Measurements from ENCODE around the gene MTAP.

The MTAP gene

DNA sequence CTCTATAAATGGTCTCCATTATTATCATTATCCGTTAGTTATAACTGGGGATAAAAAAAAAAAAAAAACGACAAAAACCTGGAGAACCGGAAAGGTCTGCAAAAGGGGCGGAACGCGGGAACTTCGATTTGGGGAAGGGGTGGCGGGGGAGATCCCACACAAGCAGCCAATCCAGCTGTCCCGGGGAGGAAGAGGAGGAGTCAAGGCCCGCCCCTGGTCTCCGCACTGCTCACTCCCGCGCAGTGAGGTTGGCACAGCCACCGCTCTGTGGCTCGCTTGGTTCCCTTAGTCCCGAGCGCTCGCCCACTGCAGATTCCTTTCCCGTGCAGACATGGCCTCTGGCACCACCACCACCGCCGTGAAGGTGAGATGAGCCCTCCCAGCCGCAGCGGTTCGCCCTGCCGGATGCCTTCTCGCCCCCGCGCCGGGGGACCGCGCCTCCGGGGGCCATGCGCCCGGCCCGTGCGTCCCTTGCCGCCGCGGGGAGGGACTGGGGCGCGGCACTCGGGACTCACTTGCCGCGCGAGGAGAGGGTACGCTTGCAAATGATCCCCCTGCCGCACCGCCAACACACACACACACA lies at the start of gene MTAP:
Gene MTAP, plus strand, starts transcription at position 219 of the 583 bp plus-strand sequence. Its CDS starts 113 bp downstream, at position 332.
- DNase-seq = peak; percentile 69

DNA sequence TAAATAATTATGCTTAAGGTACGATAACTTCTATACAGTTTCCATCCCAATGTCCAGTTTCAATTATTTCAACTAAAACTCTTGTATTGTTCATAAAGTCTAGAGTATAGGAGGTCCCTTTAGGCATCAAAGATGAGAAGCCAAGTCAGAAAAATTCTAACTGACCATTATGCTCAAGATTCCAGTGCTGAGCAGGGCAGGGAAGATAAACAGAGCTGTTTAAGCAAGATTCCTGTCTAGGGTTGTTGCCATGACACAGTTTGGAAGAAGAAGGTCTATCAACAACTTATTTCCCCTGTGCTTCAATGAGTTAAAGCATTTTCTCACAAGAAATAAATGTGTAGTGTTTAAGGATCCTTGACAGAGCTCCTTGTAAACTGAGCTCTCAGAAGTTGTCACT lies 48.9 kb upstream of the MTAP start:
- DNase-seq = no peak

DNA sequence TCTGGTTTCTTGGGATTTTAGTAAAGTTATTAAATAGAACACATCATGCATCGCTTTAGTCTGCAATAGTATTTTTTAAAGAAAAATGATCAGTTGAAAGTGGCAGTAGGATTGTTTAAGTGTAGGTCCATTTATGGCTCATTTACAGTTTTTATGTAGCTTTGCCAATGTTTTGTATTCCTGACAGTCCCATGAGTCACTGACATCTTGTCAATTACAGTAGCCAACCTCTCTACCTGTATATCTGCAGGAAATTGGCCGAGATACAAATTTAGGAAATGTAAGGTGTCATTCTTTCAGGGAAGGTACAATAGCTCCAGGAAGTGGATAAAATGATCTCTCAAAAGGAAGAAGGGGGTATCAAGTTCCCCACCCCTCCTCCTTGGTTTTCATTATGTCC lies 47.7 kb upstream of the MTAP start:
- DNase-seq = no peak

DNA sequence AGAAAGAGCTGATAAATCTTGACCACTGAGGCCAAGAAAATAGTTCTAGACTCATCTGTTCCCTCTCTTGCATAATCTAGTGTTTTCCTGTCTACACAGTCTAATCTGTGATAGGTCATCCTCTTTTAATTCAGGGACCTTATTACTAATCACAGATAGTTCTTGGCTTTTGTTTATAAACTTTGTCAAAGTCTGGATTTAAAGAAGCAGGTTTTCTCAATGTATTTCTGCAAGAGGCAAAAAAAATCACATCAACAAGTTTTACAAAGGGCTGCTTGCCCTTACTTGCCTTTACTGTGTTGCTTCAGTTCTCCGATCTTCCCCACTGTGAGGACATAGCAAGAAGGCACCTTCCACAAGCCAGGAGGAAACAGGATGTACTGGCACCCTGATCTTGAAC lies 43.9 kb upstream of the MTAP start:
- no peak for DNase-seq

DNA sequence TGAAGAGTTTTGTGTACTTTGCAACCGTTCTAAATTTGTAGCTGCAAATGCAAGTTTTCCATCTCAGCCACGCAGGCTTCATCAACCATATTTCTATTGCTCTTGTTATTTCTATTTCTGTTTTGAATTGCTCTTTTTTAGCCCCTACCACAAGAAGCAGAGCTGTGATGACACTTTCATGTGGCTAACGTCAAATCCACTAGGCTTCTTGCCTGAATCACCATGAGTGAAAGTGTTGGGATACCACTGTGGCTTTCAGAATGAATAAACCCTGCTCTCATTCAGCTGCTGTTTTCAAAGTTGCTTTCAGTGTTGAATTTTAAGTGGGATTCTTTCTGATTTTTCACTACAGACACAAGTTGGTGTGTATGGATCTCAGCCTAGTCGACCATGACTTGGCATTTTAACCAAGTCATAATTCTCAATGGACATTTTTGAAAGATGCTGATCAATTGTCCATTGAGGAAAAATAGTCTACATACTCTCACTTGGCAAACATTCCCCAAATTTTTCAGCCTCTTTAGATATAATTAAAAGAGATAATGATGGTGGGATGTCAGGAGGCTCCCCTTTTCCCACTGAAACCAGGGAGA lies 41.0 kb upstream of the MTAP start:
- DNase-seq = no peak

GRCh38 chr9:21762064-21762463 lies 40.4 kb upstream of the MTAP start:
- DNase-seq = no peak

GRCh38 chr9:21764846-21765245 lies 37.6 kb upstream of the MTAP start:
- no peak for DNase-seq

GRCh38 chr9:21766096-21766495 lies 36.3 kb upstream of the MTAP start:
- no peak for DNase-seq

- no peak for DNase-seq
Measured at GRCh38 chr9:21770871-21771560, 31.4 kb upstream of the MTAP start.

GRCh38 chr9:21777701-21778100 lies 24.7 kb upstream of the MTAP start:
- peak; percentile 8 for DNase-seq

- DNase-seq = no peak
Measured at GRCh38 chr9:21778304-21778703, 24.1 kb upstream of the MTAP start.

DNA sequence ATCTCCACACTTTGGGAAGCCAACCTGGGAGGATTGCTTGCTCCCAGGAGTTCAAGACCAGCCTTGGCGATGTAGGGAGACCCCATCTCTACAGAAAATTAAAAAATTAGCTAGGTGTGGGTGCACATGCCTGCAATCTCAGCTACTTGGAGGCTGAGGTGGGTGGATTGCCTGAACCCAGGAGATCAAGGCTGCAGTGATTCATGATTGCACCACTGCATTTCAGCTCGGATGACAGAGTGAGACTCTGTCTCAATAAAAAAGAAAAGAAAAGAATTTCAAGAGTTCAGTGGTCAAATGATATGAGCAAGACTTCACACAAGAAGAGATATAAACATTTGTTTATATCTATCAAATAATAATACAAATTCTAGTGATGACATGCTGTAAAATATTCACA lies 23.0 kb upstream of the MTAP start:
- no peak for DNase-seq

DNA sequence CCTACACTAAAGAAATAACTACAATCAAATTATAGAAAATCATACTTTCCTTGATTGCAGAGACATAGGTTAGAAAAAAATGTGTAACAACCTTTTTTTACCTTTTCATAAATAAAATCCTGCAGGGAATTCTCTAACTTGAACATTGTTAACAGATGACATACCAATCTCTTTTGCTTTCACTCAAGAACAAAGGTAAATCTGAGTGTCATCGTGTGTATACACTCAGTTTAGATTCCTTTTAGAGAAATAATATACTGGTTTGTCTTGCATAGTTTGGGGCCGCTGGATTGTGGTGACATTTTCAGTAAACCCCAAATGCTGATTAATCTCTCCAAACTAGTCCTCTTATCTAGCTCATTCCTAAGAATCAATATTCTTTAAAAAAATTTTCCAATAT lies 20.8 kb upstream of the MTAP start:
- no peak for DNase-seq

- DNase-seq = no peak
Measured at GRCh38 chr9:21782205-21782604, 20.2 kb upstream of the MTAP start.

DNA sequence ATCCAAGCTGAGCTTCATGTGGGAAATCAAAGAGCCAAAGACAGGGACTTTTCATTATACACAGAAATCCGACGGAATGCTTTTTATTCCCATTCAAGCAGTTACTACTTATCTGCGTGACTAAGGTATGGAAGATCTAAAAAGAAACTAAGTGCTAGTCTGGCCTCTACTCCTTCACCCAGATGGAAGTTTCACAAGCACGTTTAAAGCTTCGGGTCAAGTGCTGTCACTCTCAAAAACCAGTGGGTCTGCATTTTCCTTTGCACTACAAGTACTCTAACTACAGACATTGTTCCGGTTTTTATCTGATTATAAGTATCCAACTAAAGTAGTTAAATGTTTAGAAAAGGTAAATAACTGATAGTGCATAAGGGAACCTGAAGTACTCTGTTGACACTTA lies 13.7 kb upstream of the MTAP start:
- no peak for DNase-seq

- peak; percentile 78 for DNase-seq
Measured at GRCh38 chr9:21789541-21790037, 12.8 kb upstream of the MTAP start.

DNA sequence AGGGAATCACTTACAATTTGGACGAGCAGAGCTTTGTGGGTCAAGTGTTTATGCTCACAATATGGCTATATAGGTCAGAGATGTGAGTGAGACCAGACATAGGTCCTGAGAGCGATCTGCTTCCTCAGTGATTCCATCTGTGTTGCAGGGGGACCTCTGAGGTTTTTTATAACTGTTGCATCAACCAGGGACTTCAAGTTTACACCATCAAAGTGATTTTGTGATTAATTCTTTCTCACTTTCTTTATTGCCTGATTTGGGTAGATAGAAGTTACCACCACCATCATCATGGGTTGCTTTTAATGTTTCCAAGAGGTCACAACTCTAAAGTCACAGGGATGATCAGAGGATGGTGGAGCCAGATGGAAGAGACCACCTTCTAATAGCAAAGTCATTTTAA lies 7.0 kb upstream of the MTAP start:
- DNase-seq = no peak

DNA sequence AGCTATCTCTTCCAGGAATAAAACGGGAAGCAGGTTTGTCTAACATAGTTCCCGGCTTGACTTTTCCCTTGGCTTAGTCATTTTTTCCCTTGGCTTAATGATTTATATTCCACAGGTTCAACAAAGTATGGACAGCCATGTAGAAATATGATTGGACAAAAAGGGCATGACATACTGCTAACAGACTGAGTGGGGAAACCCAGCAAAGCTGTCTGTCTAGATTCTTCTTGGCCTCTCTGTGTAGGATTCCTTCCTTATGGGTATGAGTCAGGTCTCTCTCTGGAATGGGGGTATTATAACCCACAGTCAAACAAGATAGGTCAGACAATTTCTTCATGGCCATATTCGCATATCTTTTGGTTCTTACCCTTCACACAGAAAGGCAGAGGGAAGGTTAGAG lies 5.7 kb upstream of the MTAP start:
- DNase-seq = no peak

DNA sequence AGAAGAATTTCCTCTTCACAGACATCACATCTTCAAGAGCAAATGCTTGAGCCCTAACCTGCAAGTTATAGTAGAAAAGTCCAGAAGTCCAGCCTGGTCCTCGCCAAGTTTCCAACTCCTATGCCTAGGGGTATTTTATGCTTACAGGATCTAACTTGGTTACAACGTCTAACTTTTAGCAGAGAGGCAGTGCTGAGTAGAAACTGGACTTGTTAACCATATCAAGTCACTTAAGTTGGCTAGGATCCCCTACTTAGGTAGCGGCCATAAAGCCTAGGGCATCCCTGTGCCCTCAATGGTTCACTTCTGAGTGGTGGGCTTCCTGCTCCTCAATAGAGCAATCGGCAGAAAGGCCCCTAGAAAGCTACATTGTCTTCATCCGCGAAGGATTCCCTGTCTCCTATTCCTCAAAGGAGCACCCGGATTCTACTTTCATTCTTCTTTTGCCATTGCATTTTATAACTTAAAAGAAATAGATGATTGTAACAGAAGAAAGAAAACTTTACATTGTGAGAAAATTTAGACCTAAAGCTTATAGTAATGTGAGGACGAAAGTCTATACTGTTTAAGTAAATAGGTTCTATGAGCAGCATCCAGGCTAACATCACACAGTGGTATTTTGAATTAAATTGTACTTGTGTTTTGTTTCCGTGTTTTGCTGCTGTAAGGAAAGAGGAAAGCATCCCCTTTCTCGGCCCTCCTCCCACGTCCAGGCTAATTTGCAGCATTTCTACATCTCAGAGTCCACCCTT lies 1.3 kb upstream of the MTAP start:
- DNase-seq = no peak

DNA sequence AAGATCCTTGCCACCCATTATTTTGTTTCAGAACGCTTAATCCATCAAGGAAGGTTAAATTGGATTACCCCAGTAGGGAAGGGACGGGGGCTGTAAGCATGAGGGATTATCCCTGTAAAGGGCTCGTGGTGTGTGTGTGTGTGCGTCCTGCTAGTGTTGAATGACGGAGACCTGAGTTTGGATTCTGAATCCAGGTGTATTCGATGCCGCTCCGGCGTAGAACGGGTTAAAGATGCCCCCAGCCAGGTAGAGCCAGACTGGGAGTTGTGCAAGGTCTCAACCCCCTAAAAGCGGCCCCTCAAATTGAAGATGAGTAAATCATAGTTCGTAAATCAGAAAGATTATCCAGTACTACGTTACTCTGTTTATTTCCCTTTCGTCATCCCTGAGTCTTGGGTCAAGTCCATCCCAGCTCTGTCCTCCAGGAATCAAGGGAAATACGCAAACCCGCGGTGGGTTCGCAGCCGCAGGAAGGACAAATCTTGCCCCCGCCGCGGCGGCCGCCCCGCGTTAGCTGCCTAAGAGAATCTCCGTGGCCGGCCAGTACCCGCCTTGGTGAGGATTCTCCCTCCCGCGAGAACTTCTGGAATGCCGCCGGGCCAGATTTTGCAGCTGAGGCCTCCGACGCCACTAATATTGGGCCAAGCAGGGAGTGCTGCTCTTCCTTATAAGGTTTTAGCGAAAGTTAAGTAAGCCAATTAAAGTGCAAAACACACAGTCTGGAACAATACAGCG lies 586 bp upstream of the MTAP start:
- DNase-seq = no peak

- no peak for DNase-seq
Measured at GRCh38 chr9:21803649-21804048, 1.2 kb downstream of the MTAP start.

GRCh38 chr9:21804331-21804730 lies 1.9 kb downstream of the MTAP start:
- no peak for DNase-seq

DNA sequence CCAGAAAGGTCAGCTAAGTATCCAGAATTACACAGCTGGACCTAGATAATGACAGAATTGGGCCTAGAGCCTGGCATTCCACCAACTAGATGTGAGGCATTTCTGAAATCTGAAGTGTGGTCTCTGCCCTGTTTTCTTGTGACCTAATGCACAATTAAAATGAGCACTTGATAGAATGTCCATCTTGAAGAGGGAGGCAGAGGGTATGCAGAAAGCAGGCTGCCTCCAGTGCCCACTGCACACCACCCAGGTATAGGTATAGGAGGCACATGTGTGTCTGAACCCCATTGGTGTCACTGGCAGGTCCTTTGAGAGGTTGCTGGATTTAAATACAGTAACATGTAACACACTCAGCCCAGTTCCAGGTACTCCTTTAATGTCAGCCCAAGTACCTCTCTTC lies 2.4 kb downstream of the MTAP start:
- no peak for DNase-seq

All from CD4-positive, alpha-beta T cell treated with Interleukin-12 subunit alpha and Interleukin-12 subunit beta, for 1 hour (primary cell).